Kidney (tissue), 14 donors: ENCODE results near the gene KYNU. TPM values are rescaled to one million over a fixed set of nuclear protein-coding genes. Genes with fewer than 3 reads are reported as not detected.
"Not testable (repeated sequence)": the region's sequence is repeated elsewhere in the genome, so short reads cannot be mapped to it uniquely, and the experiment has no call there.

ENCODE experiments used
- DNase-seq, 5 donors: peaks; one replicate each; pipeline ENCODE4 v3.0.0-alpha.2; 2013 to 2020
- FAIRE-seq: peaks from 2 replicates; lab custom pipeline; 2012; peaks lifted over from hg19 to GRCh38; lab: Jason Lieb, UNC
- H3K27ac ChIP-seq, 2 donors: one replicate each; pipeline ENCODE4 v1.7.0; 2013; ENCODE audit warnings: low read depth in 2 of 2, low read length in 2 of 2, inconsistent platforms in 1 of 2
- H3K27me3 ChIP-seq: one replicate; pipeline ENCODE4 v1.7.1; 2013; ENCODE audit warnings: low read length, inconsistent platforms; ENCODE audit not compliant: control insufficient read depth, insufficient read depth
- H3K36me3 ChIP-seq, 3 donors: one replicate each; pipeline versions ENCODE4 v1.7.0 to v1.7.1; 2013; ENCODE audit warnings: low read length in 3 of 3, control low read depth in 1 of 3, inconsistent platforms in 1 of 3; ENCODE audit not compliant: insufficient read depth in 3 of 3, control insufficient read depth in 2 of 3
- H3K4me1 ChIP-seq, 3 donors: one replicate each; pipeline versions ENCODE4 v1.7.0 to v1.7.1; 2013; ENCODE audit warnings: low read length in 3 of 3, inconsistent platforms in 1 of 3, low read depth in 1 of 3; ENCODE audit not compliant: control insufficient read depth in 2 of 3, insufficient read depth in 2 of 3
- H3K4me3 ChIP-seq, 3 donors: one replicate each; pipeline versions ENCODE4 v1.7.0 to v1.8.1; 2013; ENCODE audit warnings: low read length in 3 of 3, control low read depth in 1 of 3, inconsistent platforms in 1 of 3
- H3K9ac ChIP-seq, 3 donors: one replicate each; pipeline versions ENCODE4 v1.7.0 to v1.7.1; 2013; ENCODE audit warnings: low read length in 3 of 3, control low read depth in 1 of 3, inconsistent platforms in 1 of 3
- H3K9me3 ChIP-seq, 3 donors: one replicate each; pipeline versions ENCODE4 v1.7.0 to v1.7.1; 2013; ENCODE audit warnings: low read length in 3 of 3, control low read depth in 1 of 3, inconsistent platforms in 1 of 3; ENCODE audit not compliant: control insufficient read depth in 2 of 3, insufficient read depth in 1 of 3
- intact Hi-C: fragments of 100-400 bp; cut with DNase I; formaldehyde crosslinking; loops from one replicate; pipeline ENCODE4 v1.11.1; 2022
- polyA plus RNA-seq: library from polyadenylated mRNA; stranded (reverse); fragments of 350-450 nt; fragmentation: Illumina TruSeq; extraction: RNeasy Lipid Tissue Mini Kit (QIAGEN cat#74804); gene quantifications from one replicate; pipeline ENCODE4 v1.2.3, GENCODE V29; 2014; ENCODE audit warnings: low read depth, low replicate concordance; ENCODE audit not compliant: insufficient read depth
- total RNA-seq: library from RNA; stranded (reverse); fragmentation: NEBNext Ultra II Directional; extraction: Animal tissue kit (Norgen Biotek cat#: 25700); gene quantifications from one replicate; pipeline ENCODE4 v1.2.1, GENCODE V29; 2021
- TF ChIP-seq, protein P1 (sequence below): IDR thresholded peaks from 3 replicates; pipeline ENCODE4 v1.5.1; 2012; ENCODE audit warnings: mild to moderate bottlenecking, moderate library complexity, borderline replicate concordance; ENCODE audit not compliant: insufficient read depth; ENCODE audit errors: extremely low read depth
- donor health status: control.
- donor health status: control.
- donor health status: control.
- donor health status: control.
- donor health status: control.
- donor health status: DM: yes; HTN: yes; CAD: no.
- donor health status: Normal renal cell carcinoma (clear cell type).

The KYNU gene
- total and polyA plus RNA-seq, 2 donors from 2014 or later, result 6.4 to 14.5 TPM

- FAIRE-seq (peak; percentile 74), DNase-seq (no peak)
- intact Hi-C loops, result no loop called here
- no peak overlapping the region for H3K9ac ChIP-seq
- TF ChIP-seq, protein P1, sequence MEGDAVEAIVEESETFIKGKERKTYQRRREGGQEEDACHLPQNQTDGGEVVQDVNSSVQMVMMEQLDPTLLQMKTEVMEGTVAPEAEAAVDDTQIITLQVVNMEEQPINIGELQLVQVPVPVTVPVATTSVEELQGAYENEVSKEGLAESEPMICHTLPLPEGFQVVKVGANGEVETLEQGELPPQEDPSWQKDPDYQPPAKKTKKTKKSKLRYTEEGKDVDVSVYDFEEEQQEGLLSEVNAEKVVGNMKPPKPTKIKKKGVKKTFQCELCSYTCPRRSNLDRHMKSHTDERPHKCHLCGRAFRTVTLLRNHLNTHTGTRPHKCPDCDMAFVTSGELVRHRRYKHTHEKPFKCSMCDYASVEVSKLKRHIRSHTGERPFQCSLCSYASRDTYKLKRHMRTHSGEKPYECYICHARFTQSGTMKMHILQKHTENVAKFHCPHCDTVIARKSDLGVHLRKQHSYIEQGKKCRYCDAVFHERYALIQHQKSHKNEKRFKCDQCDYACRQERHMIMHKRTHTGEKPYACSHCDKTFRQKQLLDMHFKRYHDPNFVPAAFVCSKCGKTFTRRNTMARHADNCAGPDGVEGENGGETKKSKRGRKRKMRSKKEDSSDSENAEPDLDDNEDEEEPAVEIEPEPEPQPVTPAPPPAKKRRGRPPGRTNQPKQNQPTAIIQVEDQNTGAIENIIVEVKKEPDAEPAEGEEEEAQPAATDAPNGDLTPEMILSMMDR, result no peak
- no peak overlapping the region for H3K27ac ChIP-seq
- no peaks in the 10 kb centered on the region for H3K27me3 ChIP-seq
- H3K36me3 ChIP-seq, result no peaks in the 10 kb centered on the region
- no peaks in the 10 kb centered on the region for H3K4me1 ChIP-seq
- H3K4me3 ChIP-seq, result peak overlapping the region in 2 of 3 donors; percentile 50 to 53
- no peaks in the 10 kb centered on the region for H3K9me3 ChIP-seq
These were observed 691 bp downstream of the KYNU start for GRCh38 chr2:142878031-142878678.

DNA sequence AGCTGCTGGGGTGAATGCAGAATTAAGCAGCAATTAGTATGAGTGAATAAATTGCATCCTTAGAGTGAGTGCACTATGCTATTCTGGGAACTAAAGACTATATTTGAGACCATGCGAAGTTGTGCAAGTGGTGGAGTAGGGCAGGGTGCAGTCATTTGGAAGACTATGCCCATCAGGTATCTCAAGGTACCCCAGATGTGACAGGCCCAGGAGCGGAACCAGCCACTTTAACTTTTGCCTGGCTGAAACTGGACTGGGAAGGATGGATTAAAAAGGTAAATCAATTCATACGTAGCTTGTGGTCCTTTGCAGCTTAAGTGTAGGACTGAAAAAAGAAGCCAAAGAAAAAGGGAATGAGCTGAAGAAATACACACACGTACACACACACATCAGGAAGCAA lies 1.7 kb downstream of the KYNU start:
- intact Hi-C loops, result no loop called here
- peak overlapping the region in 2 of 3 donors; percentile 50 to 53 for H3K4me3 ChIP-seq
- no peak for FAIRE-seq
- no peaks in the 10 kb centered on the region for H3K9me3 ChIP-seq
- H3K27ac ChIP-seq, result no peak overlapping the region
- no peaks in the 10 kb centered on the region for H3K36me3 ChIP-seq
- no peaks in the 10 kb centered on the region for H3K4me1 ChIP-seq
- no peak for DNase-seq
- TF ChIP-seq, protein P1, result no peak
- H3K27me3 ChIP-seq, result no peaks in the 10 kb centered on the region
- no peak overlapping the region for H3K9ac ChIP-seq

DNA sequence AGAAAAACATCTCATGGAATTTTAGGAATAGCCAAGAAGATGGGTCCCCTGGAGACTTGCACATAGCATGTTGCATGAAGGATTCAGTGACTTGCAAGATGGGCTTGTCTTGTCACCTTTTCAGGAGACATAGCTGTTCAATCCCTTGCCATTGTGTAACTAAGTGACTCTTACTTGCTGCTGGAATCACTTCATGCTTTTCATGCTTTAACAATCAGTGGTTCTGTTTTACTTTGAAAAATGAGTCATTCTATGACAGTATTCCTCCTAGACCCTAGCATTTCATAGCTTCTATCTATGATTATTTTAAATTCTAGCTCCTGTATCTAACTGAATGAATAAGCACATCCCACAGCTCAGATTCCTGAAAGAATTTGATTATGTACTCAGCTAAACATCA lies 2.8 kb downstream of the KYNU start:
- no peak overlapping the region for H3K9ac ChIP-seq
- FAIRE-seq (no peak), DNase-seq (no peak)
- TF ChIP-seq, protein P1, result no peak
- no peak overlapping the region for H3K4me3 ChIP-seq
- H3K27me3 ChIP-seq, result no peaks in the 10 kb centered on the region
- H3K27ac ChIP-seq, result no peak overlapping the region
- H3K9me3 ChIP-seq, result no peaks in the 10 kb centered on the region
- intact Hi-C loops, result no loop called here
- H3K4me1 ChIP-seq, result no peaks in the 10 kb centered on the region
- H3K36me3 ChIP-seq, result no peaks in the 10 kb centered on the region

DNA sequence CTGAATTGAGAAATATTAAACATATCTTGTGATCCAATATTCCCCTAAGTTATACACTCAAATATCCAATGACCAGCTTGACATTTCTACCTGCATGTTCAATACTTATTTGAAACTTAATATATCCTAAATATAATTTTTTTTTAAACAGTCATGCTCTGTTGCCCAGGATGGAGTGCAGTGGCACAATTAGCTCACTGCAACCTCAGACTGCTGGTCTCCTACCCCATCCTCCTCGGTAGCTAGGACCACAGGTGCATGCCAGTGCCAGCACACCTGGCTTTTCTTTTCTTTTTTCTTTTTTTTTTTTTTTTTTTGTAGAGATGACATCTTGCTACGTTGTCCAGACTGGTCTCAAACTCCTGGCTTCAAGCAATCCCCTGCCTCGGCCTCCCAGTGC lies 4.2 kb downstream of the KYNU start:
- Histone ChIP-seq H3K27ac (no peak overlapping the region), H3K9me3 (no peaks in the 10 kb centered on the region), H3K27me3 (no peaks in the 10 kb centered on the region), H3K4me1 (no peaks in the 10 kb centered on the region), H3K9ac (no peak overlapping the region), H3K4me3 (no peak overlapping the region), H3K36me3 (no peaks in the 10 kb centered on the region)
- FAIRE-seq, result no peak
- TF ChIP-seq, protein P1, result no peak
- intact Hi-C loops, result no loop called here
- DNase-seq, result no peak

GRCh38 chr2:142882500-142882899 lies 5.0 kb downstream of the KYNU start:
- H3K4me1 ChIP-seq, intact Hi-C loops, H3K4me3 ChIP-seq, H3K9ac ChIP-seq, H3K36me3 ChIP-seq, FAIRE-seq, DNase-seq, H3K27ac ChIP-seq, H3K9me3 ChIP-seq, H3K27me3 ChIP-seq: not testable (repeated sequence)
